WERI-Rb-1 (cell line): ENCODE results near the gene DEPDC5.

ENCODE experiments used
- DNase-seq: peaks from one replicate; pipeline ENCODE4 v3.0.0-alpha.2; 2020
- H3K27ac ChIP-seq: fragments of 250-450 bp; sonication (Bioruptor Pico); 2 replicates; pipeline ENCODE4 v1.5.1; 2020; ENCODE audit warnings: mild to moderate bottlenecking, moderate library complexity
- H3K27me3 ChIP-seq: fragments of 250-450 bp; sonication (Bioruptor Pico); 2 replicates; pipeline ENCODE4 v1.5.1; 2021; ENCODE audit warnings: mild to moderate bottlenecking, low read depth, moderate library complexity; ENCODE audit not compliant: insufficient read depth, severe bottlenecking
- H3K36me3 ChIP-seq: fragments of 250-450 bp; sonication (Bioruptor Pico); 2 replicates; pipeline ENCODE4 v1.5.1; 2020; ENCODE audit warnings: mild to moderate bottlenecking, moderate library complexity
- H3K4me3 ChIP-seq: 2 replicates; pipeline ENCODE4 v1.5.1; 2011; ENCODE audit warnings: low read depth, mild to moderate bottlenecking, control low read depth, low read length
- H3K9me3 ChIP-seq: fragments of 250-450 bp; sonication (Bioruptor Pico); 2 replicates; pipeline ENCODE4 v1.5.1; 2021; ENCODE audit warnings: mild to moderate bottlenecking, moderate library complexity; ENCODE audit not compliant: severe bottlenecking
- CTCF ChIP-seq: IDR thresholded peaks from 2 replicates; pipeline ENCODE4 v1.5.1; 2011; ENCODE audit warnings: low read depth, mild to moderate bottlenecking, control low read depth, inconsistent platforms, low read length

The DEPDC5 gene

GRCh38 chr22:31867386-31868153, 113.8 kb downstream of the DEPDC5 start:
- Histone ChIP-seq H3K27me3 (no peaks in the 10 kb centered on the region), H3K9me3 (no peaks in the 10 kb centered on the region), H3K36me3 (peaks cover 9% of the 10 kb centered on the region), H3K4me3 (no peak overlapping the region), H3K27ac (no peak overlapping the region)
- DNase-seq, result no peak
- no peak for TF ChIP-seq CTCF

- H3K27ac ChIP-seq, result no peak overlapping the region
- H3K36me3 ChIP-seq, result peaks cover 16% of the 10 kb centered on the region
Measured at GRCh38 chr22:31869739-31870138, 115.9 kb downstream of the DEPDC5 start.

GRCh38 chr22:31870890-31871289, 117.1 kb downstream of the DEPDC5 start:
- DNase-seq, result no peak
- H3K4me3 ChIP-seq, result no peak overlapping the region
- TF ChIP-seq CTCF, result no peak

More at GRCh38 chr22:31869739-31870138, 115.9 kb downstream of the DEPDC5 start:
- TF ChIP-seq CTCF, result no peak
- Histone ChIP-seq H3K4me3 (no peak overlapping the region), H3K27me3 (no peaks in the 10 kb centered on the region), H3K9me3 (no peaks in the 10 kb centered on the region)
- DNase-seq, result no peak

GRCh38 chr22:31871480-31871879, 117.7 kb downstream of the DEPDC5 start:
- no peak for DNase-seq
- Histone ChIP-seq H3K4me3 (no peak overlapping the region), H3K27me3 (no peaks in the 10 kb centered on the region), H3K9me3 (no peaks in the 10 kb centered on the region), H3K27ac (no peak overlapping the region), H3K36me3 (peaks cover 20% of the 10 kb centered on the region)
- no peak for TF ChIP-seq CTCF

More at GRCh38 chr22:31870890-31871289, 117.1 kb downstream of the DEPDC5 start:
- Histone ChIP-seq H3K27ac (no peak overlapping the region), H3K9me3 (no peaks in the 10 kb centered on the region), H3K27me3 (no peaks in the 10 kb centered on the region), H3K36me3 (peaks cover 20% of the 10 kb centered on the region)

GRCh38 chr22:31872209-31872608, 118.4 kb downstream of the DEPDC5 start:
- H3K27ac ChIP-seq, result no peak overlapping the region
- no peak overlapping the region for H3K4me3 ChIP-seq
- DNase-seq, result peak; percentile 26
- TF ChIP-seq CTCF, result peak; percentile 41; the same call in 1 of the 2 replicates
- H3K27me3 ChIP-seq, result no peaks in the 10 kb centered on the region
- H3K36me3 ChIP-seq, result peaks cover 20% of the 10 kb centered on the region
- H3K9me3 ChIP-seq, result no peaks in the 10 kb centered on the region
